D721Med (cell line): Measurements from ENCODE around the gene NEK1.

Experiments
- DNase-seq: peaks from one replicate; pipeline ENCODE4 v3.0.0; 2011; ENCODE audit warnings: low spot score; ENCODE audit not compliant: insufficient read length
- FAIRE-seq: peaks from 2 replicates; lab custom pipeline; 2011; peaks lifted over from hg19 to GRCh38; lab: Jason Lieb, UNC
- TF ChIP-seq, protein P1 (sequence below): IDR thresholded peaks from 2 replicates; pipeline ENCODE4 v1.5.1; 2012; ENCODE audit warnings: mild to moderate bottlenecking, control low read depth; ENCODE audit not compliant: insufficient read depth; ENCODE audit errors: missing control alignments

The NEK1 gene

DNA sequence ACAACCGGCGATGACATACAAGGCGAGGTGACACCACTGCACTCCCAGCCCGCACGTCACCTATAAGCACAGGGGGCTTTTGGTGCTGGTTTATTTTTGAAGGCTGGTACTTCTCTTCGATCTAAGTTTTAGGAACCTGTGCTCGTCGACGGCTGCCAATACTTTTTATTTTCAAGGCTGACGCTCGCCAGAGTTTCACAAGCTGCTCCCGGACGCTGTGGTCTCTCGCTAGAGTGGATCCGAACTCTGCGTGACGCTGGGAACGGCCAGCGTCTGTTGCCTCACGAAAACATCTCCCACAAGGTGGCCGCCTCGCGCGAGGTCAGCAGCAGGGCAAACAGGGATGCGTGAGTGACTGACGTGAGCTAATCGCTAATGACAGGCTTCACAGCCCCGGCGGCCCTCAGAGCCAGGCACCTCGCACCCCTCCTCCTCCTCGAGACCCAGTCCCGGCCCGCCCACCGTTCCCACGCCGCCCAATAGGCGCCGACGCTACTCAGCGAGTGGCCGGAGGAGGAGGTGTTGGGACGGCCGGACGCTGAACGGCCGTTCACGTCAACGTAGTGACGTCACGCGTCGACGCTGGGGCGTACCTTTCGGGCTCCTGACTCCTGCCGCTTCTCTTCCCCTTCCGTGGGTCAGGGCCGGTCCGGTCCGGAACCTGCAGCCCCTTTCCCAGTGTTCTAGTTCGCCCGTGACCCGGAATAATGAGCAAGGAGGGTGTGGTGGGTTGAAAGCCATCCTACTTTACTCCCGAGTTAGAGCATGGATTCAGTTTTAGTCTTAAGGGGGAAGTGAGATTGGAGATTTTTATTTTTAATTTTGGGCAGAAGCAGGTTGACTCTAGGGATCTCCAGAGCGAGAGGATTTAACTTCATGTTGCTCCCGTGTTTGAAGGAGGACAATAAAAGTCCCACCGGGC is 7.8 kb upstream of the NEK1 start, which contains the start of gene CLCN3:
Gene CLCN3 (plus strand): TSS at position 621 of the 922 bp plus-strand sequence. CDS start 15,351 bp downstream, outside the sequence.
- TF ChIP-seq, protein P1, sequence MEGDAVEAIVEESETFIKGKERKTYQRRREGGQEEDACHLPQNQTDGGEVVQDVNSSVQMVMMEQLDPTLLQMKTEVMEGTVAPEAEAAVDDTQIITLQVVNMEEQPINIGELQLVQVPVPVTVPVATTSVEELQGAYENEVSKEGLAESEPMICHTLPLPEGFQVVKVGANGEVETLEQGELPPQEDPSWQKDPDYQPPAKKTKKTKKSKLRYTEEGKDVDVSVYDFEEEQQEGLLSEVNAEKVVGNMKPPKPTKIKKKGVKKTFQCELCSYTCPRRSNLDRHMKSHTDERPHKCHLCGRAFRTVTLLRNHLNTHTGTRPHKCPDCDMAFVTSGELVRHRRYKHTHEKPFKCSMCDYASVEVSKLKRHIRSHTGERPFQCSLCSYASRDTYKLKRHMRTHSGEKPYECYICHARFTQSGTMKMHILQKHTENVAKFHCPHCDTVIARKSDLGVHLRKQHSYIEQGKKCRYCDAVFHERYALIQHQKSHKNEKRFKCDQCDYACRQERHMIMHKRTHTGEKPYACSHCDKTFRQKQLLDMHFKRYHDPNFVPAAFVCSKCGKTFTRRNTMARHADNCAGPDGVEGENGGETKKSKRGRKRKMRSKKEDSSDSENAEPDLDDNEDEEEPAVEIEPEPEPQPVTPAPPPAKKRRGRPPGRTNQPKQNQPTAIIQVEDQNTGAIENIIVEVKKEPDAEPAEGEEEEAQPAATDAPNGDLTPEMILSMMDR = no peak
- DNase-seq = peak; percentile 67
- FAIRE-seq = no peak

DNA sequence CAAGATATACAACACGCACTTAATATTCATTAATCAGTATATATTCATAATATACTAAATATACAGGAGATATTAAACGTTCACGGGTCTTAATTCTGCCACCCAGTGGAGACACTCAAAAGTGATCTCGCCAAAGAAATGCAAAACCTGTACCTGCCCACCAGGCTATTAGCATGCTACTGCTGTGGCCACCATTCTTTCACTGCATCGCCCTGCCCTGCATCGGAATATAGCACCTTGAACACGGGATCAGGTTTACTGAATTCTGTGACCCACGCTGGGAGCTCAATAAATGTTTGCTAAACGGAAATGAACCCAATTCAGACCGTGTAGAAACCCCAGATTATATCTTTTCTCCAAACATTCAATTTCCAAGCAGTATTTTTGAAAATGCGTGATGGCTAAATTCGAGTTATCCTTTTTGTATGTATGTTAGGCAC is 7.2 kb upstream of the NEK1 start:
- TF ChIP-seq, protein P1 = peak; percentile 45
- DNase-seq = no peak

DNA sequence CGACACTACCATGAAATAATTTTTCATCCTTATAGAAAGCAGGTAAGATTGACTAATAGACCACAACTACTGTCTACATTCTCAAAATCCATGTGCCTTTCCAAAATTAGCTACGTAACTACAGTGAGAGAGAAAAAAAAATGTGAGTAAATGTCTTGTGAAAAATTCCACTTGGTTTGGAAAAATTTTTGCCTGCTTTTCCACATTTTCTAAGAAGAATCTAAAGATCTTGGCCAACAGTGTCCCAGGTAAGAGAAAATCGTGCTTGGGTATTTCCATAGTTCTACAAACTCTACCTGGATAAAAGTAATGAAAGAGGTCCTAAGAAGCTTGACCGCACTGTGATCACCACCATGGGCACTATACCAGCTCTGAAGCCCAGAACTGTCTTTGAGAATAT is 6.6 kb upstream of the NEK1 start:
- DNase-seq = no peak
- no peak for FAIRE-seq

More for the DNA sequence above, 7.2 kb upstream of the NEK1 start:
- no peak for FAIRE-seq

DNA sequence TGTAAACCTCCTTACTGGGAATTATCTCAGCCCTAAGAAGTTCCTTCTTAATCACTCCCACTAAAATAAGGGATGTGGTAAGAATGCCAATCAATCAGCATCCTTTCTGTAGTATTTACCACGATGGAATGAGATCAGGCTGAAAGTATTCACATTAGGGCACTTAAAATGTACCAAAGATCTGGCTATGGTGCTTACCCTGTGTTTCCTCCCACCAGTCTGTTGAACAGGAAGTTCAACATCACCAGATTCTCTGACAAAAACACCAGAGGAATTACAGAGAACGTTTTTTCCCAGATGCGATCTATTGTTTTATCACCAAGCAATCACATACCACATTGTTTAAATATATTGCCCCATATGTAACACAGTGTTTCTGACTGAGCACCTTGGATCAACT is 5.9 kb upstream of the NEK1 start:
- FAIRE-seq = no peak
- TF ChIP-seq, protein P1 = no peak
- DNase-seq = no peak

More for the DNA sequence above, 6.6 kb upstream of the NEK1 start:
- TF ChIP-seq, protein P1 = no peak

DNA sequence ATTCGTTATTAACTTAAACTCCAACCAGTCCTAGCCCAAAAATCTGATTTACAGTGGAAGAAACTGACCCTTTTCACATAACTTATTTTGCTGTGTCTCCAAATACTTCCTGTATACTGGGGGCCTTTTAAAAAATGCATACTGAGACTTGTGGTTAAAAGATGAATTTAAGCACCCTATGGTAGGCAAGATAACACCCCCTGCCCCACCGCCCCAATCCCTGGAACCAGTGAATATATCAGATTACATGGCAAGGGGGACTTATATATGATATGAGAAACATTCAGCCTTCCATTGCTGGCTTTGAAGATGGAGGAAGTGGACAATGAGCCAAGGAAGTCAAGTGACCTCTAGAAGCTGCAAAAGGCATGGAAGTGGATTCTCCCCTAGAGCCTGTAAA is 4.9 kb upstream of the NEK1 start:
- no peak for DNase-seq
- FAIRE-seq = no peak

DNA sequence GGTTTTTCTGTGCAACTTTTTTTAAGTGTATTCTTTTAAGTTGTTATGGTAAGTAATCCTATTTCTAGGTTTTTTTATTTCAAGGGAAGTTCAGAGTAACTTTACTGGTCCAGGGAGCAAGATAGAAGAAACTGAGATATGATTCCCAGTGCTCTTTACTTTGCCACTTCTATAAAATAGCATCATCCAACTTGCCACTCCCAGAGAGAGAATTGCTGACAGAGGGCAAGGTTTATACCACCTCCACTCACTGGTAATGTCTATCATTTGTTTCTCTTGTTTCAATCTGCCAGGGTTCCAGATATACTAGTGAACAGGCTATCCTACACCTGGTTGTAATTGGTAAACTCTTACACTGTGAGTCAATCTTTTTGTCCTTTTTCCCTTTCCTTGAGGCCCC is 4.5 kb upstream of the NEK1 start:
- DNase-seq = no peak
- FAIRE-seq = no peak
- TF ChIP-seq, protein P1 = no peak

More for the DNA sequence above, 4.9 kb upstream of the NEK1 start:
- TF ChIP-seq, protein P1 = no peak
